AG09309 (cell line): Measurements from ENCODE around the gene TMOD4.

Experiments used
- DNase-seq: peaks from one replicate; pipeline ENCODE4 v3.0.0-alpha.2; 2010; ENCODE audit warnings: low read depth
- H3K4me3 ChIP-seq: 2 replicates; pipeline ENCODE4 v1.5.1; 2011; ENCODE audit warnings: mild to moderate bottlenecking, low read depth, low read length, moderate library complexity; ENCODE audit not compliant: control insufficient read depth
- CTCF ChIP-seq: IDR thresholded peaks from 2 replicates; pipeline ENCODE4 v1.5.1; 2011; ENCODE audit warnings: mild to moderate bottlenecking, low read depth, low read length, inconsistent platforms; ENCODE audit not compliant: insufficient read depth, control insufficient read depth; ENCODE audit errors: missing control alignments

Gene TMOD4

GRCh38 chr1:151124763-151125403, 50.9 kb downstream of the TMOD4 start:
- DNase-seq: no peak

More at GRCh38 chr1:151124763-151125403, 50.9 kb downstream of the TMOD4 start:
- no peak for TF ChIP-seq CTCF
- H3K4me3 ChIP-seq: no peak overlapping the region
